GM12891 (cell line): ENCODE data around the gene OR5T1.

Experiments
- POLR2A ChIP-seq: IDR thresholded peaks from 2 replicates; pipeline ENCODE4 v1.6.1; 2011; ENCODE audit warnings: low read depth, low read length, control low read depth
- POLR2AphosphoS5 ChIP-seq: IDR thresholded peaks from 2 replicates; pipeline ENCODE4 v1.6.1; 2011; ENCODE audit warnings: low read depth, low read length, control low read depth
- TAF1 ChIP-seq: IDR thresholded peaks from 2 replicates; pipeline ENCODE4 v1.6.1; 2011; ENCODE audit warnings: low read depth, low read length, control low read depth

DNA sequence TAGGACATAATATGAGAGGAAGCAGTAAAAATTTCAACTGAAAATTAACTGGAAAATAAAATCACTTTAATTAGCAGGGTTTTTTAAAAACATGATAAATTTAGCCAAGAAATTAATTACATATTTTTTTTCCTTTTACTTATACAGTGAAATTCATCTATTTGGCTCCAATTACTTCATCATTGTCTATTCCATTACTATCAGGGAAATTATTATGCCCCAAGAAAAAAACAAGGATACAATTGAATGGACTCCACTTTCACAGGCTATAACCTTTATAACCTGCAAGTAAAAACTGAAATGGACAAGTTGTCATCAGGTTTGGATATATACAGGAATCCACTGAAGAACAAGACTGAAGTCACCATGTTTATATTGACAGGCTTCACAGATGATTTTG lies 22.0 kb upstream of the OR5T1 start, which contains the start of gene OR5T3:
- TF ChIP-seq POLR2AphosphoS5 (no peak), TAF1 (no peak), POLR2A (no peak)
